Measurements from ENCODE around the gene PGM5.

The PGM5 gene

GRCh38 chr9:68513981-68514380 lies 157.6 kb downstream of the PGM5 start:
- DNase-seq (ENCODE audit: low read depth), result no peak

GRCh38 chr9:68515326-68516017 lies 159.1 kb downstream of the PGM5 start:
- peak; percentile 43 for DNase-seq (ENCODE audit: low read depth)

More at GRCh38 chr9:68513981-68514380, 157.6 kb downstream of the PGM5 start:
- H3K4me3 ChIP-seq (ENCODE audit: low read depth, low read length), result no peak overlapping the region

GRCh38 chr9:68522131-68522530 lies 165.7 kb downstream of the PGM5 start:
- no peak for DNase-seq (ENCODE audit: low read depth)
- H3K4me3 ChIP-seq (ENCODE audit: low read depth, low read length), result no peak overlapping the region

More at GRCh38 chr9:68515326-68516017, 159.1 kb downstream of the PGM5 start:
- no peak overlapping the region for H3K4me3 ChIP-seq (ENCODE audit: low read depth, low read length)

- no peak overlapping the region for H3K4me3 ChIP-seq (ENCODE audit: low read depth, low read length)
- DNase-seq (ENCODE audit: low read depth), result no peak
These were observed 166.5 kb downstream of the PGM5 start for GRCh38 chr9:68522954-68523353.

GRCh38 chr9:68523367-68523936 lies 167.0 kb downstream of the PGM5 start:
- no peak overlapping the region for H3K4me3 ChIP-seq (ENCODE audit: low read depth, low read length)
- no peak for DNase-seq (ENCODE audit: low read depth)

GRCh38 chr9:68530618-68531017 lies 174.2 kb downstream of the PGM5 start:
- no peak for DNase-seq (ENCODE audit: low read depth)

GRCh38 chr9:68532131-68532530 lies 175.7 kb downstream of the PGM5 start:
- DNase-seq (ENCODE audit: low read depth), result no peak
- H3K4me3 ChIP-seq (ENCODE audit: low read depth, low read length), result no peak overlapping the region

More at GRCh38 chr9:68530618-68531017, 174.2 kb downstream of the PGM5 start:
- H3K4me3 ChIP-seq (ENCODE audit: low read depth, low read length), result no peak overlapping the region

- no peak overlapping the region for H3K4me3 ChIP-seq (ENCODE audit: low read depth, low read length)
- no peak for DNase-seq (ENCODE audit: low read depth)
These were observed 177.3 kb downstream of the PGM5 start for GRCh38 chr9:68533678-68534077.

GRCh38 chr9:68536876-68537615 lies 180.6 kb downstream of the PGM5 start:
- H3K4me3 ChIP-seq (ENCODE audit: low read depth, low read length), result no peak overlapping the region

GRCh38 chr9:68537616-68537880 lies 181.1 kb downstream of the PGM5 start:
- no peak for DNase-seq (ENCODE audit: low read depth)
- no peak overlapping the region for H3K4me3 ChIP-seq (ENCODE audit: low read depth, low read length)

More at GRCh38 chr9:68536876-68537615, 180.6 kb downstream of the PGM5 start:
- DNase-seq (ENCODE audit: low read depth), result no peak

- DNase-seq (ENCODE audit: low read depth), result no peak
- no peak overlapping the region for H3K4me3 ChIP-seq (ENCODE audit: low read depth, low read length)
These were observed 181.8 kb downstream of the PGM5 start for GRCh38 chr9:68538200-68538599.

- no peak for DNase-seq (ENCODE audit: low read depth)
- H3K4me3 ChIP-seq (ENCODE audit: low read depth, low read length), result no peak within 1 kb of the TSS
These were observed 184.5 kb downstream of the PGM5 start, which contains the start of gene TMEM252 for GRCh38 chr9:68540712-68541535. Gene TMEM252 (minus strand): TSS chr9:68540883. CDS start chr9:68540814, 69 bp downstream.

GRCh38 chr9:68541568-68541967 lies 185.2 kb downstream of the PGM5 start:
- no peak for DNase-seq (ENCODE audit: low read depth)
- H3K4me3 ChIP-seq (ENCODE audit: low read depth, low read length), result no peak overlapping the region

GRCh38 chr9:68545033-68545705 lies 188.8 kb downstream of the PGM5 start:
- no peak for DNase-seq (ENCODE audit: low read depth)
- H3K4me3 ChIP-seq (ENCODE audit: low read depth, low read length), result no peak overlapping the region

GRCh38 chr9:68546596-68547390 lies 190.4 kb downstream of the PGM5 start:
- DNase-seq (ENCODE audit: low read depth), result no peak
- H3K4me3 ChIP-seq (ENCODE audit: low read depth, low read length), result no peak overlapping the region

- DNase-seq (ENCODE audit: low read depth), result no peak
- H3K4me3 ChIP-seq (ENCODE audit: low read depth, low read length), result no peak overlapping the region
These were observed 191.0 kb downstream of the PGM5 start for GRCh38 chr9:68547417-68547816.

- H3K4me3 ChIP-seq (ENCODE audit: low read depth, low read length), result no peak overlapping the region
- no peak for DNase-seq (ENCODE audit: low read depth)
These were observed 191.8 kb downstream of the PGM5 start for GRCh38 chr9:68548241-68548640.

- no peak overlapping the region for H3K4me3 ChIP-seq (ENCODE audit: low read depth, low read length)
- no peak for DNase-seq (ENCODE audit: low read depth)
These were observed 194.8 kb downstream of the PGM5 start for GRCh38 chr9:68551191-68551590.

Data from skeletal muscle cell (primary cell).